Stimulated activated CD4-positive, alpha-beta T cell treated with anti-CD3 and anti-CD28 coated beads, Interleukin-4, amount 100 ng/mL, for 1 hour (primary cell): ENCODE data around the gene GYG1.

Source experiments
- DNase-seq: peaks from one replicate; pipeline ENCODE4 v3.0.0-alpha.2; 2020

GYG1 gene

GRCh38 chr3:148992027-148992634, 791 bp downstream of the GYG1 start:
- no peak for DNase-seq

- no peak for DNase-seq
Measured at GRCh38 chr3:148992635-148993255, 1.4 kb downstream of the GYG1 start.

GRCh38 chr3:148997623-148998022, 6.3 kb downstream of the GYG1 start:
- no peak for DNase-seq

- DNase-seq, result no peak
Measured at GRCh38 chr3:148998297-148998696, 7.0 kb downstream of the GYG1 start.

GRCh38 chr3:148998715-148999423, 7.5 kb downstream of the GYG1 start:
- DNase-seq, result no peak

GRCh38 chr3:148999806-149000205, 8.5 kb downstream of the GYG1 start:
- DNase-seq, result no peak

GRCh38 chr3:149000206-149000745, 8.9 kb downstream of the GYG1 start:
- DNase-seq, result no peak

- no peak for DNase-seq
Measured at GRCh38 chr3:149001727-149002126, 10.4 kb downstream of the GYG1 start.

GRCh38 chr3:149003653-149004305, 12.4 kb downstream of the GYG1 start:
- no peak for DNase-seq

- DNase-seq, result no peak
Measured at GRCh38 chr3:149004622-149005021, 13.3 kb downstream of the GYG1 start.

GRCh38 chr3:149005416-149005815, 14.1 kb downstream of the GYG1 start:
- DNase-seq, result no peak

- no peak for DNase-seq
Measured at GRCh38 chr3:149007567-149008257, 16.4 kb downstream of the GYG1 start.

GRCh38 chr3:149009732-149010131, 18.4 kb downstream of the GYG1 start:
- DNase-seq, result no peak

GRCh38 chr3:149010504-149010951, 19.2 kb downstream of the GYG1 start:
- no peak for DNase-seq

- DNase-seq, result no peak
Measured at GRCh38 chr3:149010966-149011365, 19.6 kb downstream of the GYG1 start.

- no peak for DNase-seq
Measured at GRCh38 chr3:149011676-149012075, 20.3 kb downstream of the GYG1 start.

- DNase-seq, result no peak
Measured at GRCh38 chr3:149013726-149014125, 22.4 kb downstream of the GYG1 start.

- DNase-seq, result no peak
Measured at GRCh38 chr3:149015393-149015792, 24.1 kb downstream of the GYG1 start.

- no peak for DNase-seq
Measured at GRCh38 chr3:149016242-149016641, 24.9 kb downstream of the GYG1 start.

- DNase-seq, result no peak
Measured at GRCh38 chr3:149016669-149017541, 25.6 kb downstream of the GYG1 start.

GRCh38 chr3:149018247-149018646, 26.9 kb downstream of the GYG1 start:
- no peak for DNase-seq

GRCh38 chr3:149019580-149019979, 28.2 kb downstream of the GYG1 start:
- no peak for DNase-seq
